ENCODE data around the gene MYO3B. TPM values are rescaled to one million over a fixed set of nuclear protein-coding genes. Genes with fewer than 3 reads are reported as not detected.

The MYO3B gene
- total RNA-seq, 1 donor from 2014 or later, result not detected

GRCh38 chr2:170381678-170382077 lies 203.7 kb downstream of the MYO3B start:
- TF ChIP-seq CTCF (IDR thresholded peaks at IDR 0.05), result no peak
- no peak overlapping the region for H3K27ac ChIP-seq
- DNase-seq (no peak), ATAC-seq (no peak)
- H3K4me3 ChIP-seq, result no peak overlapping the region
- no peaks in the 10 kb centered on the region for H3K36me3 ChIP-seq
- no peaks in the 10 kb centered on the region for H3K4me1 ChIP-seq
- no peaks in the 10 kb centered on the region for H3K9me3 ChIP-seq
- peaks cover 10% of the 10 kb centered on the region for H3K27me3 ChIP-seq (ENCODE audit: low read depth)
- intact Hi-C loops (cut with DNase I), result no loop called here

- peaks cover 18% of the 10 kb centered on the region for H3K27me3 ChIP-seq (ENCODE audit: low read depth)
- H3K36me3 ChIP-seq, result no peaks in the 10 kb centered on the region
- no peaks in the 10 kb centered on the region for H3K9me3 ChIP-seq
- no peak for TF ChIP-seq CTCF (IDR thresholded peaks at IDR 0.05)
- DNase-seq, result no peak
- no peaks in the 10 kb centered on the region for H3K4me1 ChIP-seq
- intact Hi-C loops (cut with DNase I), result no loop called here
- H3K27ac ChIP-seq, result no peak overlapping the region
- no peak for ATAC-seq
- no peak overlapping the region for H3K4me3 ChIP-seq
These were observed 208.6 kb downstream of the MYO3B start for GRCh38 chr2:170386554-170386953.

- DNase-seq, result no peak
- no peaks in the 10 kb centered on the region for H3K9me3 ChIP-seq
- ATAC-seq, result no peak
- TF ChIP-seq CTCF (IDR thresholded peaks at IDR 0.05), result no peak
- H3K4me3 ChIP-seq, result no peak overlapping the region
- intact Hi-C loops (cut with DNase I), result no loop called here
- peaks cover 8% of the 10 kb centered on the region for H3K27me3 ChIP-seq (ENCODE audit: low read depth)
- no peaks in the 10 kb centered on the region for H3K4me1 ChIP-seq
- no peak overlapping the region for H3K27ac ChIP-seq
- no peaks in the 10 kb centered on the region for H3K36me3 ChIP-seq
These were observed 213.1 kb downstream of the MYO3B start for GRCh38 chr2:170391018-170391417.

GRCh38 chr2:170391697-170392096 lies 213.8 kb downstream of the MYO3B start:
- no peak overlapping the region for H3K4me3 ChIP-seq
- H3K27me3 ChIP-seq (ENCODE audit: low read depth), result peaks cover 8% of the 10 kb centered on the region
- no peak for TF ChIP-seq CTCF (IDR thresholded peaks at IDR 0.05)
- no peaks in the 10 kb centered on the region for H3K4me1 ChIP-seq
- intact Hi-C loops (cut with DNase I), result no loop called here
- DNase-seq (no peak), ATAC-seq (no peak)
- no peaks in the 10 kb centered on the region for H3K9me3 ChIP-seq
- H3K36me3 ChIP-seq, result no peaks in the 10 kb centered on the region
- no peak overlapping the region for H3K27ac ChIP-seq

- Histone ChIP-seq H3K4me1 (no peaks in the 10 kb centered on the region), H3K4me3 (no peak overlapping the region), H3K36me3 (no peaks in the 10 kb centered on the region), H3K9me3 (no peaks in the 10 kb centered on the region), H3K27ac (no peak overlapping the region), H3K27me3 (ENCODE audit: low read depth) (peaks cover 5% of the 10 kb centered on the region)
- no peak for ATAC-seq
- no peak for DNase-seq
- no peak for TF ChIP-seq CTCF (IDR thresholded peaks at IDR 0.05)
- intact Hi-C loops (cut with DNase I), result no loop called here
These were observed 216.0 kb downstream of the MYO3B start for GRCh38 chr2:170393861-170394498.

Data from lower lobe of right lung (tissue), 2 donors.